ENCODE results near the gene LHFPL5. TPM values are rescaled to one million over a fixed set of nuclear protein-coding genes. Genes with fewer than 3 reads are reported as not detected.

LHFPL5 gene
- total and polyA plus RNA-seq, 2 of the 8 experiments (the other 6 are each of a cell fraction or from before 2014, with no cell fraction given), result 0.03 TPM; not detected in 1

DNA sequence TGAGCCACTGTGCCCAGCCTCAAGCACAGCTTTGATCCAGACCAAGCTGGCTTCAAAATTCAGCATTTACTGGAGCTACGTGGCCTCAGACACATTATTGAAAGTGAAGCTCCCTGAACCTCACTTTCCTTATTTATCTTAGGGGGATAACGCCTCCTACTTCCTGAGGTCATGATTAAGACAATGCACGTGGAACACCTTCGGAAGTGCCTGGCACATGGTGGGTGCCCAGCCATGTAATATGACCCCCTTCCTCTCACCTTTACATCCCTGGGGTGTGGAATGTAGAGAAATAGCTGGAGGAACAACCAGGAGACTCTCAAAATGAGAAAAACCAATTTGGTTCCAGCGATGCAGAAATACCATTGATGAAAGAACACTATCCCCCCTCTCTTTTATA lies 6.4 kb upstream of the LHFPL5 start:
- POLR2A ChIA-PET (ENCODE audit: partially characterized antibody), result interaction anchor here (0.8 to 3.0 kb wide), 3 partner anchors 12 to 34 kb away, joined by 3 to 12 read pairs (median 9); no protein-coding TSS in a partner anchor
- H3K14ac ChIP-seq (ENCODE audit: insufficient read length), result no peak overlapping the region
- H3K79me2 ChIP-seq (ENCODE audit: control insufficient read depth in 1 of 2, insufficient read depth in 2 of 2, low read length in 2 of 2), result no peaks in the 10 kb centered on the region
- H2BK12ac ChIP-seq (ENCODE audit: low read depth, low read length), result no peak overlapping the region
- no peak overlapping the region for H2AFZ ChIP-seq (ENCODE audit: low read length)
- TF ChIP-seq GABPA (IDR thresholded peaks at IDR 0.05; ENCODE audit: borderline replicate concordance, insufficient read depth, low read length) (no peak), E2F6 (IDR thresholded peaks at IDR 0.05) (peak; percentile 65; the same call in 1 of the 2 replicates)
- TF ChIP-seq, protein P1, sequence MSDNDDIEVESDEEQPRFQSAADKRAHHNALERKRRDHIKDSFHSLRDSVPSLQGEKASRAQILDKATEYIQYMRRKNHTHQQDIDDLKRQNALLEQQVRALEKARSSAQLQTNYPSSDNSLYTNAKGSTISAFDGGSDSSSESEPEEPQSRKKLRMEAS (IDR thresholded peaks at IDR 0.05), result peak; percentile 76
- no peaks in the 10 kb centered on the region for H3K79me1 ChIP-seq (ENCODE audit: low read depth, low read length)
- H3K18ac ChIP-seq (ENCODE audit: extremely low read depth, low read length), result no peak overlapping the region
- H4K91ac ChIP-seq (replicated peaks; ENCODE audit: insufficient read length, low read length), result no peak overlapping the region
- CTCF ChIA-PET (ENCODE audit: partially characterized antibody), result interaction anchor here (0.6 to 4.9 kb wide), 6 partner anchors 9 to 379 kb away, joined by 3 to 27 read pairs (median 3); no protein-coding TSS in a partner anchor
- no peaks in the 10 kb centered on the region for H3K27me3 ChIP-seq (replicated peaks in 1 of 4; ENCODE audit: control insufficient read depth in 3 of 4, extremely low read depth in 1 of 4, insufficient read depth in 3 of 4, low read length in 3 of 4)
- no peaks in the 10 kb centered on the region for H3K36me3 ChIP-seq (ENCODE audit: control insufficient read depth in 2 of 4, insufficient read depth in 4 of 4, low read length in 3 of 4)
- H3K4ac ChIP-seq (replicated peaks; ENCODE audit: insufficient read length, low read depth, low read length), result no peak overlapping the region
- H3K23ac ChIP-seq (ENCODE audit: insufficient read length), result no peak overlapping the region
- no peak overlapping the region for H4K5ac ChIP-seq (ENCODE audit: insufficient read length, low read depth, low read length)
- peaks cover 0 to 7% (median 5%) of the 10 kb centered on the region in 4 experiments; a peak in 4 of 7 replicates for H3K4me1 ChIP-seq (replicated peaks in 1 of 4; ENCODE audit: control insufficient read depth in 3 of 4, insufficient read depth in 4 of 4, low read length in 3 of 4)
- no peak overlapping the region for H2BK15ac ChIP-seq (ENCODE audit: low read length)
- H3K9ac ChIP-seq (replicated peaks in 1 of 4; ENCODE audit: extremely low read depth in 1 of 4, low read depth in 3 of 4, low read length in 3 of 4), result no peak overlapping the region
- no peak overlapping the region for H4K8ac ChIP-seq (ENCODE audit: extremely low read depth, insufficient read depth, low read length)
- no peak overlapping the region for H2AK5ac ChIP-seq (ENCODE audit: low read depth, low read length)
- H4K20me1 ChIP-seq (replicated peaks in 1 of 2; ENCODE audit: control insufficient read depth in 1 of 2, insufficient read depth in 2 of 2, low read length in 2 of 2), result no peaks in the 10 kb centered on the region
- 85% methylated on average over 5 of the region's 5 CpGs; no CpG with 5 or more reads in 1 of the 2 experiments for WGBS, 2 experiments (ENCODE audit: extremely low coverage in 1 of 2, insufficient coverage in 1 of 2, insufficient read length in 1 of 2, insufficient replicate concordance in 2 of 2, low coverage in 1 of 2, low lambda C conversion rate in 2 of 2, missing lambda C conversion rate in 1 of 2)
- no peaks in the 10 kb centered on the region for H3K9me3 ChIP-seq (ENCODE audit: insufficient read depth in 2 of 2, low read depth in 1 of 2, low read length in 1 of 2)
- H3K27ac ChIP-seq (ENCODE audit: low read depth, low read length), result no peak overlapping the region
- H2BK5ac ChIP-seq (ENCODE audit: low read depth, low read length), result no peak overlapping the region
- no peak for DNase-seq (ENCODE audit: low read depth in 1 of 2, low spot score in 2 of 2)
- H2BK20ac ChIP-seq (ENCODE audit: low read length), result no peak overlapping the region
- H3K4me2 ChIP-seq (ENCODE audit: insufficient read depth in 1 of 2, low read depth in 2 of 2, low read length in 2 of 2), result no peak overlapping the region
- H3K23me2 ChIP-seq (ENCODE audit: low read depth, low read length), result no peaks in the 10 kb centered on the region
- H3K56ac ChIP-seq (replicated peaks; ENCODE audit: insufficient read length, low read depth, low read length), result no peak overlapping the region
- no peak for FAIRE-seq
- no peak overlapping the region for H3K4me3 ChIP-seq (ENCODE audit: extremely low read depth in 1 of 4, insufficient read depth in 2 of 4, low read depth in 3 of 4, low read length in 4 of 4)
- H2BK120ac ChIP-seq (replicated peaks; ENCODE audit: low read depth, low read length), result no peak overlapping the region

All from H1 (cell line).